Thoracic aorta (tissue), 2 donors: Measurements from ENCODE around the gene LRMDA. TPM values are rescaled to one million over a fixed set of nuclear protein-coding genes. Genes with fewer than 3 reads are reported as not detected.
A peak's percentile ranks its signal among the peaks of the same experiment; 100 is the strongest.

Experiments
- ATAC-seq: fragments of 150-250 bp; one replicate; pipeline ENCODE4 v1.8.0; 2017; ENCODE audit warnings: low read depth; ENCODE audit not compliant: insufficient number of reproducible peaks, low FRiP score
- DNase-seq: peaks from one replicate; pipeline ENCODE4 v3.0.0-alpha.2; 2020; ENCODE audit warnings: low spot score
- H3K27ac ChIP-seq, 2 donors: fragments of 200-600 bp; sonication (generic); 1 replicate in 1 of 2; 2 replicates in 1 of 2; pipeline ENCODE4 v1.5.1; 2016; ENCODE audit warnings: mild to moderate bottlenecking in 2 of 2, moderate library complexity in 2 of 2
- H3K27me3 ChIP-seq: fragments of 200-600 bp; sonication (generic); replicated peaks from 2 replicates; pipeline ENCODE4 v1.6.0; 2016; ENCODE audit warnings: mild to moderate bottlenecking; ENCODE audit not compliant: insufficient read depth
- H3K36me3 ChIP-seq: fragments of 200-600 bp; sonication (generic); one replicate; pipeline ENCODE4 v1.5.1; 2016
- H3K4me1 ChIP-seq, 2 donors: fragments of 200-600 bp; sonication (generic); 1 replicate in 1 of 2; 2 replicates in 1 of 2; pipeline versions ENCODE4 v1.5.1 to v1.6.0; 2016; ENCODE audit warnings: low read depth in 2 of 2, mild to moderate bottlenecking in 1 of 2; ENCODE audit not compliant: control insufficient read depth in 1 of 2
- H3K4me3 ChIP-seq: fragments of 200-600 bp; sonication (generic); 2 replicates; pipeline ENCODE4 v1.5.1; 2016; ENCODE audit warnings: mild to moderate bottlenecking
- H3K9me3 ChIP-seq: fragments of 200-600 bp; sonication (generic); 2 replicates; pipeline ENCODE4 v1.5.1; 2016
- CTCF ChIP-seq: fragments of 200-600 bp; sonication (generic); IDR thresholded peaks from one replicate; pipeline ENCODE4 v1.5.1; 2019; ENCODE audit warnings: antibody characterized with exemption
- total RNA-seq, 2 donors: library from RNA; depleted of rRNA; stranded (reverse); fragments of >200 nt; gene quantifications; one replicate each; pipeline versions ENCODE4 v1.1.0 to v1.2.3, GENCODE V29; 2016

LRMDA gene
- total RNA-seq, 2 donors from 2014 or later: 8.3 to 36.6 TPM

GRCh38 chr10:76403912-76404311 is 972.5 kb downstream of the LRMDA start:
- Histone ChIP-seq H3K27me3 (no peaks in the 10 kb centered on the region), H3K4me1 (peaks cover 22 to 68% of the 10 kb centered on the region in 2 donors), H3K36me3 (no peaks in the 10 kb centered on the region), H3K4me3 (no peak overlapping the region), H3K9me3 (no peaks in the 10 kb centered on the region), H3K27ac (peak overlapping the region; percentile 65 to 69)
- ATAC-seq: peak; percentile 86
- DNase-seq: no peak
- TF ChIP-seq CTCF: no peak

- H3K4me3 ChIP-seq: no peak overlapping the region
- DNase-seq (no peak), ATAC-seq (no peak)
- H3K4me1 ChIP-seq: peaks cover 19 to 65% of the 10 kb centered on the region in 2 donors
- no peak for TF ChIP-seq CTCF
- H3K27ac ChIP-seq: peak overlapping the region; percentile 65 to 69
- H3K36me3 ChIP-seq: no peaks in the 10 kb centered on the region
- H3K27me3 ChIP-seq: no peaks in the 10 kb centered on the region
- no peaks in the 10 kb centered on the region for H3K9me3 ChIP-seq
These were observed 973.1 kb downstream of the LRMDA start for GRCh38 chr10:76404531-76404930.

GRCh38 chr10:76405922-76406321 is 974.5 kb downstream of the LRMDA start:
- DNase-seq: no peak
- Histone ChIP-seq H3K4me3 (no peak overlapping the region), H3K27ac (no peak overlapping the region), H3K9me3 (no peaks in the 10 kb centered on the region), H3K4me1 (peaks cover 19 to 57% of the 10 kb centered on the region in 2 donors), H3K36me3 (no peaks in the 10 kb centered on the region), H3K27me3 (no peaks in the 10 kb centered on the region)
- ATAC-seq: no peak
- no peak for TF ChIP-seq CTCF

- Histone ChIP-seq H3K36me3 (no peaks in the 10 kb centered on the region), H3K4me3 (no peak overlapping the region), H3K27me3 (no peaks in the 10 kb centered on the region), H3K27ac (peak overlapping the region; percentile 60 to 73), H3K9me3 (no peaks in the 10 kb centered on the region), H3K4me1 (peaks cover 16 to 36% of the 10 kb centered on the region in 2 donors)
- DNase-seq: no peak
- no peak for TF ChIP-seq CTCF
- ATAC-seq: no peak
These were observed 977.2 kb downstream of the LRMDA start for GRCh38 chr10:76408646-76409045.

- no peak for ATAC-seq
- Histone ChIP-seq H3K27ac (peak overlapping the region in 1 of 2 donors; percentile 35), H3K36me3 (no peaks in the 10 kb centered on the region), H3K27me3 (no peaks in the 10 kb centered on the region), H3K9me3 (no peaks in the 10 kb centered on the region), H3K4me1 (peaks cover 8 to 25% of the 10 kb centered on the region in 2 donors), H3K4me3 (no peak overlapping the region)
- no peak for DNase-seq
- no peak for TF ChIP-seq CTCF
These were observed 980.5 kb downstream of the LRMDA start for GRCh38 chr10:76411729-76412435.
